ENCODE results near the gene BMPR1B. TPM values are rescaled to one million over a fixed set of nuclear protein-coding genes. Genes with fewer than 3 reads are reported as not detected.

The BMPR1B gene
- total RNA-seq, 4 donors from 2014 or later: 0.17 to 0.88 (median 0.35) TPM

GRCh38 chr4:95159384-95159783 is 401.6 kb downstream of the BMPR1B start:
- TF ChIP-seq CTCF (IDR thresholded peaks at IDR 0.05; ENCODE audit: low read depth): no peak

GRCh38 chr4:95161781-95162469 is 404.2 kb downstream of the BMPR1B start:
- no peak for TF ChIP-seq CTCF (IDR thresholded peaks at IDR 0.05; ENCODE audit: low read depth)

GRCh38 chr4:95162867-95163266 is 405.1 kb downstream of the BMPR1B start:
- TF ChIP-seq CTCF (IDR thresholded peaks at IDR 0.05; ENCODE audit: low read depth): no peak

GRCh38 chr4:95165926-95166524 is 408.3 kb downstream of the BMPR1B start:
- no peak for TF ChIP-seq CTCF (IDR thresholded peaks at IDR 0.05; ENCODE audit: low read depth)

GRCh38 chr4:95167805-95168204 is 410.1 kb downstream of the BMPR1B start:
- no peak for TF ChIP-seq CTCF (IDR thresholded peaks at IDR 0.05; ENCODE audit: low read depth)

GRCh38 chr4:95170176-95170575 is 412.4 kb downstream of the BMPR1B start:
- TF ChIP-seq CTCF (IDR thresholded peaks at IDR 0.05; ENCODE audit: low read depth): no peak

- no peak for TF ChIP-seq CTCF (IDR thresholded peaks at IDR 0.05; ENCODE audit: low read depth)
These were observed 421.2 kb downstream of the BMPR1B start for GRCh38 chr4:95178938-95179337.

Measured in subcutaneous adipose tissue (tissue), 4 donors.